ENCODE results near the gene ODAD4. TPM values are rescaled to one million over a fixed set of nuclear protein-coding genes. Genes with fewer than 3 reads are reported as not detected.

Gene ODAD4
- total RNA-seq (2021; ENCODE audit: unreplicated experiment) (0.98 TPM), Bru-seq, nascent RNA (percentile 41 among the genes with signal in this experiment), BruChase-seq, experiment 1, labeled RNA remaining after a 6-hour chase (percentile 34 among the genes with signal in this experiment), BruChase-seq, experiment 2, labeled RNA remaining after a 2-hour chase (percentile 41 among the genes with signal in this experiment)
- 0.64 and 1.1 TPM in 2 replicates for polyA plus RNA-seq (2012)
- long read RNA-seq, partial matches to known transcripts: 0 of 5 reads
- long read RNA-seq, other reads (novel, unspliced or antisense): 2 of 5 reads

GRCh38 chr17:41930009-41930832, at the start of gene ODAD4:
ODAD4 (plus strand) TSS chr17:41930617; CDS start chr17:41930724, 107 bp downstream.
- no peaks in the 10 kb centered on the region for H3K79me2 ChIP-seq (ENCODE audit: insufficient read depth, low read length)
- POLR2A ChIA-PET: interaction anchor here (0.5 to 4.8 kb wide), 9 partner anchors 11 to 151 kb away, joined by 3 to 38 read pairs (median 4); partner anchors contain the start of genes ACLY and JUP
- H3K4me2 ChIP-seq (ENCODE audit: low read length): peak within 1 kb of the TSS; percentile 93
- CTCF ChIA-PET: interaction anchor here (0.8 to 1.3 kb wide), 6 partner anchors 11 to 234 kb away, joined by 3 to 5 read pairs (median 3); partner anchors contain the start of genes ACLY and JUP
- peak within 1 kb of the TSS; percentile 67 to 78 for H3K4me3 ChIP-seq (replicated peaks in 1 of 2; ENCODE audit: low read depth in 1 of 2, low read length in 2 of 2)
- TF ChIP-seq POLR2AphosphoS5 (IDR thresholded peaks at IDR 0.05; ENCODE audit: low read depth, low read length) (peak; percentile 97), SP1 (IDR thresholded peaks at IDR 0.05; ENCODE audit: low read depth) (peak; percentile 13; the same call in 1 of the 2 replicates), YY1 (IDR thresholded peaks at IDR 0.05; ENCODE audit: extremely low read depth, insufficient replicate concordance, low read depth, low read length) (peak; percentile 71), EGR1 (IDR thresholded peaks at IDR 0.05; ENCODE audit: low read depth) (peak; percentile 92), JUND (IDR thresholded peaks at IDR 0.05) (no peak), POLR2A (IDR thresholded peaks at IDR 0.05; ENCODE audit: borderline replicate concordance, extremely low read depth, insufficient read depth, insufficient read length) (peak; percentile 92), SIN3A (IDR thresholded peaks at IDR 0.05; ENCODE audit: low read depth) (peak; percentile 90), CEBPB (IDR thresholded peaks at IDR 0.05; ENCODE audit: low read depth) (no peak; the same call in 1 of the 2 replicates), MAX (IDR thresholded peaks at IDR 0.05) (peak; percentile 89), SRF (IDR thresholded peaks at IDR 0.05; ENCODE audit: low read depth) (peak; percentile 66; the same call in 1 of the 2 replicates), CTCF (IDR thresholded peaks at IDR 0.05 in 2 of 3, conservative IDR thresholded peaks at IDR 0.05 in 1 of 3; ENCODE audit: borderline replicate concordance in 1 of 3, insufficient read depth in 1 of 3, low read depth in 2 of 3, low read length in 2 of 3) (peak in 2 of 3 experiments; percentile 41 to 44; a peak in 4 of 6 replicates), ELF1 (IDR thresholded peaks at IDR 0.05; ENCODE audit: borderline replicate concordance, low read depth) (peak; percentile 76; the same call in 1 of the 2 replicates), REST (IDR thresholded peaks at IDR 0.05; ENCODE audit: low read depth) (no peak), ZBTB33 (IDR thresholded peaks at IDR 0.05; ENCODE audit: extremely low read depth, insufficient replicate concordance, low read length) (no peak), CBX3 (IDR thresholded peaks at IDR 0.05; ENCODE audit: low read depth) (peak; percentile 84; the same call in 1 of the 2 replicates), TCF7L2 (IDR thresholded peaks at IDR 0.05; ENCODE audit: borderline replicate concordance, extremely low read depth, insufficient read depth, insufficient read length) (peak; percentile 52)
- no peaks in the 10 kb centered on the region for H3K27me3 ChIP-seq (ENCODE audit: insufficient read depth, low read length)
- peak within 1 kb of the TSS; percentile 83 for H2AFZ ChIP-seq (ENCODE audit: low read depth, low read length, poor library complexity, severe bottlenecking)
- H3K9me2 ChIP-seq (ENCODE audit: insufficient read depth): no peaks in the 10 kb centered on the region
- H3K4me1 ChIP-seq (ENCODE audit: control insufficient read depth in 1 of 2, insufficient read depth in 2 of 2, low read length in 2 of 2): peaks cover 3 to 18% of the 10 kb centered on the region in 2 experiments; a peak in 2 of 4 replicates
- H3K9me3 ChIP-seq (ENCODE audit: control insufficient read depth in 1 of 2, insufficient read depth in 1 of 2, low read depth in 1 of 2, low read length in 2 of 2): no peaks in the 10 kb centered on the region
- H4K20me1 ChIP-seq (ENCODE audit: insufficient read depth): no peaks in the 10 kb centered on the region
- TSS peak; percentile 96 for BruUV-seq (replicated peaks)
- RAD21 ChIA-PET (ENCODE audit: low non-redundant PET in 1 of 2, low total read pairs in 2 of 2, uncharacterized antibody in 2 of 2, unreplicated experiment in 2 of 2): interaction anchor here in 1 of 2 experiments (1.2 kb wide), 1 partner anchor 29 kb away, joined by 4 read pairs; no protein-coding TSS in a partner anchor
- no peaks in the 10 kb centered on the region for H3K36me3 ChIP-seq (ENCODE audit: control insufficient read depth in 1 of 2, insufficient read depth in 2 of 2, low read length in 2 of 2)
- H3K9ac ChIP-seq (ENCODE audit: low read length): peak within 1 kb of the TSS; percentile 67
- DNase-seq (ENCODE audit: low read depth, low spot score): peak; percentile 89
- H3K27ac ChIP-seq (ENCODE audit: low read depth, low read length): peak within 1 kb of the TSS; percentile 84
- intact Hi-C loops (cut with micrococcal nuclease): no loop called here
- peak; percentile 99 for ATAC-seq
